ENCODE data around the gene INSC. TPM values are rescaled to one million over a fixed set of nuclear protein-coding genes. Genes with fewer than 3 reads are reported as not detected.

The INSC gene
- total RNA-seq, 2 donors from 2014 or later: 1.0 TPM; not detected in 1

DNA sequence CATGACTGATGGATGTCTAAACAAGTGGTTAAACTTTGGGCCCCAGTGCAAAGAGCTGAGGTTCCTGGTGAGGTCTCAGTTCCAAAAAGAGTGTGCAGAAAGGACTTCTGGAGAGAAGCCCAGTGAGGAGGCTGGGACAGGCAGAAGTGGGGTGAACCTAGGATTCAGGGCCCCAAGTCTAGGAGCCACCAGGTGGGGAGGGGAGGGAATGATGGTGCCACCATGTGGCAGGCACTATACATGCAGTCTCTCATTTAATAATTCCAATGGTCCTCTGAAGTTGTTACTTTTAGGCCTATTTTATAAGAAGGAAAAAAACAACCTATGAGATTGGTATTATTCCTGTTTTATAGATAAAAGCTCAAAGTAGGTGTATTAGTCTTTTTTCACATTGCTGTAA is 102.0 kb downstream of the INSC start:
- Histone ChIP-seq H3K4me3 (no peak overlapping the region), H3K4me1 (no peaks in the 10 kb centered on the region), H3K9me3 (no peaks in the 10 kb centered on the region), H3K27ac (no peak overlapping the region), H3K27me3 (no peaks in the 10 kb centered on the region), H3K36me3 (no peaks in the 10 kb centered on the region)
- TF ChIP-seq, protein P1, sequence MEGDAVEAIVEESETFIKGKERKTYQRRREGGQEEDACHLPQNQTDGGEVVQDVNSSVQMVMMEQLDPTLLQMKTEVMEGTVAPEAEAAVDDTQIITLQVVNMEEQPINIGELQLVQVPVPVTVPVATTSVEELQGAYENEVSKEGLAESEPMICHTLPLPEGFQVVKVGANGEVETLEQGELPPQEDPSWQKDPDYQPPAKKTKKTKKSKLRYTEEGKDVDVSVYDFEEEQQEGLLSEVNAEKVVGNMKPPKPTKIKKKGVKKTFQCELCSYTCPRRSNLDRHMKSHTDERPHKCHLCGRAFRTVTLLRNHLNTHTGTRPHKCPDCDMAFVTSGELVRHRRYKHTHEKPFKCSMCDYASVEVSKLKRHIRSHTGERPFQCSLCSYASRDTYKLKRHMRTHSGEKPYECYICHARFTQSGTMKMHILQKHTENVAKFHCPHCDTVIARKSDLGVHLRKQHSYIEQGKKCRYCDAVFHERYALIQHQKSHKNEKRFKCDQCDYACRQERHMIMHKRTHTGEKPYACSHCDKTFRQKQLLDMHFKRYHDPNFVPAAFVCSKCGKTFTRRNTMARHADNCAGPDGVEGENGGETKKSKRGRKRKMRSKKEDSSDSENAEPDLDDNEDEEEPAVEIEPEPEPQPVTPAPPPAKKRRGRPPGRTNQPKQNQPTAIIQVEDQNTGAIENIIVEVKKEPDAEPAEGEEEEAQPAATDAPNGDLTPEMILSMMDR (IDR thresholded peaks at IDR 0.05): no peak
- DNase-seq (ENCODE audit: low spot score): no peak

GRCh38 chr11:15217416-15217815 is 102.7 kb downstream of the INSC start:
- TF ChIP-seq, protein P1 (IDR thresholded peaks at IDR 0.05): no peak
- DNase-seq (ENCODE audit: low spot score): no peak
- H3K27ac ChIP-seq: no peak overlapping the region
- no peaks in the 10 kb centered on the region for H3K36me3 ChIP-seq
- no peaks in the 10 kb centered on the region for H3K27me3 ChIP-seq
- no peak overlapping the region for H3K4me3 ChIP-seq
- no peaks in the 10 kb centered on the region for H3K4me1 ChIP-seq
- no peaks in the 10 kb centered on the region for H3K9me3 ChIP-seq

- TF ChIP-seq, protein P1 (IDR thresholded peaks at IDR 0.05): no peak
- H3K27me3 ChIP-seq: no peaks in the 10 kb centered on the region
- H3K4me3 ChIP-seq: no peak overlapping the region
- no peaks in the 10 kb centered on the region for H3K9me3 ChIP-seq
- no peak overlapping the region for H3K27ac ChIP-seq
- no peak for DNase-seq (ENCODE audit: low spot score)
- H3K4me1 ChIP-seq: no peaks in the 10 kb centered on the region
- H3K36me3 ChIP-seq: no peaks in the 10 kb centered on the region
Measured at GRCh38 chr11:15222777-15223176, 108.1 kb downstream of the INSC start.

GRCh38 chr11:15223318-15223717 is 108.6 kb downstream of the INSC start:
- Histone ChIP-seq H3K4me1 (no peaks in the 10 kb centered on the region), H3K27ac (no peak overlapping the region), H3K36me3 (no peaks in the 10 kb centered on the region), H3K27me3 (no peaks in the 10 kb centered on the region), H3K4me3 (no peak overlapping the region), H3K9me3 (no peaks in the 10 kb centered on the region)
- TF ChIP-seq, protein P1 (IDR thresholded peaks at IDR 0.05): no peak
- DNase-seq (ENCODE audit: low spot score): no peak

DNA sequence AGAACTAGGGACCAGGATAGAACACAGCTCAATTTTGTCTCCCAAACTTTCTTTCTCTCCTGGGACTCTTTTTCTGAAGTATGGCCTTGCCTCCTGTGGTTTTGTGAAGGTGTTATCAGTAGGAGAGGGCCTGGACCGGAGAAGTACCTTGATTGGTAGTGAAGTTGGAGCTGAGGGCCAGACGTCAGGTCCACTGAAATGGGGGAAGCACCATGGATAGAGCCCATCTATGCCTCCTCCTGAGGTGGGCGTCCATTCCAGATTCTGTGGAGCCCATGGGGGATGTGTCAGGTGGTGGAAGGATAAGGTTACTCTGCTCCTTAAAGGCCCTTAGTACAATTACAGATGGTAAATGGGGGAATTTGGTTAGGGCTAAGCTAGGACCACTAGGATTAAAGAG is 109.7 kb downstream of the INSC start:
- TF ChIP-seq, protein P1 (IDR thresholded peaks at IDR 0.05): no peak
- no peak for DNase-seq (ENCODE audit: low spot score)
- no peak overlapping the region for H3K27ac ChIP-seq
- no peaks in the 10 kb centered on the region for H3K9me3 ChIP-seq
- no peaks in the 10 kb centered on the region for H3K27me3 ChIP-seq
- no peak overlapping the region for H3K4me3 ChIP-seq
- H3K4me1 ChIP-seq: no peaks in the 10 kb centered on the region
- no peaks in the 10 kb centered on the region for H3K36me3 ChIP-seq

- Histone ChIP-seq H3K9me3 (no peaks in the 10 kb centered on the region), H3K36me3 (no peaks in the 10 kb centered on the region), H3K4me1 (no peaks in the 10 kb centered on the region), H3K27me3 (no peaks in the 10 kb centered on the region), H3K27ac (no peak overlapping the region), H3K4me3 (no peak overlapping the region)
- TF ChIP-seq, protein P1 (IDR thresholded peaks at IDR 0.05): no peak
- no peak for DNase-seq (ENCODE audit: low spot score)
Measured at GRCh38 chr11:15227011-15227410, 112.3 kb downstream of the INSC start.

Data from right atrium auricular region (tissue), 2 donors.